DND-41 (cell line): ENCODE results near the gene CTAGE1.

Experiments
- ATAC-seq: fragments of 200-7000 bp; cut with Tn5 transposase; 3 replicates; pipeline ENCODE4 v1.9.1; 2021; ENCODE audit warnings: low read depth; ENCODE audit not compliant: insufficient read depth
- DNase-seq: peaks from one replicate; pipeline ENCODE4 v3.0.0-alpha.2; 2020
- H2AFZ ChIP-seq: 2 replicates; pipeline ENCODE4 v1.6.0; 2012; ENCODE audit warnings: low read depth, low read length
- H3K27ac ChIP-seq: 2 replicates; pipeline ENCODE4 v1.5.1; 2012; ENCODE audit warnings: low read length, inconsistent platforms
- H3K27me3 ChIP-seq: fragments of 200-600 bp; sonication (generic); 2 replicates; pipeline ENCODE4 v1.6.0; 2012; ENCODE audit warnings: low read length, mild to moderate bottlenecking, inconsistent platforms; ENCODE audit not compliant: insufficient read depth, poor library complexity
- H3K36me3 ChIP-seq: 2 replicates; pipeline ENCODE4 v1.5.1; 2012; ENCODE audit warnings: low read length, inconsistent platforms; ENCODE audit not compliant: insufficient read depth
- H3K4me1 ChIP-seq: 2 replicates; pipeline ENCODE4 v1.5.1; 2012; ENCODE audit warnings: mild to moderate bottlenecking, low read length; ENCODE audit not compliant: insufficient read depth
- H3K4me2 ChIP-seq: 2 replicates; pipeline ENCODE4 v1.6.0; 2012; ENCODE audit warnings: mild to moderate bottlenecking, moderate library complexity, low read length, inconsistent platforms; ENCODE audit not compliant: insufficient read depth
- H3K4me3 ChIP-seq, 2 experiments: fragments of 200-600 bp in 1 of 2; shearing (Covaris generic) in 1 of 2; 2 replicates each; pipeline ENCODE4 v1.5.1; 2012 to 2016; ENCODE audit warnings: inconsistent platforms in 2 of 2, low read length in 2 of 2, mild to moderate bottlenecking in 2 of 2, low read depth in 1 of 2, moderate library complexity in 1 of 2
- H3K79me2 ChIP-seq: 2 replicates; pipeline ENCODE4 v1.6.0; 2012; ENCODE audit warnings: low read length, inconsistent platforms; ENCODE audit not compliant: insufficient read depth
- H3K9ac ChIP-seq: 2 replicates; pipeline ENCODE4 v1.6.0; 2012; ENCODE audit warnings: low read depth, mild to moderate bottlenecking, inconsistent platforms, low read length, moderate library complexity
- H3K9me3 ChIP-seq: 2 replicates; pipeline ENCODE4 v1.5.1; 2012; ENCODE audit warnings: low read length, moderate library complexity, mild to moderate bottlenecking, inconsistent platforms; ENCODE audit not compliant: insufficient read depth, severe bottlenecking
- H4K20me1 ChIP-seq: 2 replicates; pipeline ENCODE4 v1.6.0; 2012; ENCODE audit warnings: low read length; ENCODE audit not compliant: insufficient read depth
- EZH2 ChIP-seq: IDR thresholded peaks from 3 replicates; pipeline ENCODE4 v1.6.1; 2012; ENCODE audit warnings: borderline replicate concordance, low read depth, mild to moderate bottlenecking, moderate library complexity, low read length, inconsistent platforms; ENCODE audit not compliant: severe bottlenecking
- TF ChIP-seq, protein P1 (sequence below): IDR thresholded peaks from 2 replicates; pipeline ENCODE4 v1.5.1; 2012; ENCODE audit warnings: borderline replicate concordance, low read length, moderate library complexity, mild to moderate bottlenecking; ENCODE audit not compliant: poor library complexity, severe bottlenecking; ENCODE audit errors: extremely low read depth

The CTAGE1 gene

GRCh38 chr18:22387787-22388186 is 29.9 kb downstream of the CTAGE1 start:
- Histone ChIP-seq H3K36me3 (no peaks in the 10 kb centered on the region), H3K79me2 (no peaks in the 10 kb centered on the region), H3K4me2 (no peak overlapping the region), H3K27me3 (no peaks in the 10 kb centered on the region), H4K20me1 (no peaks in the 10 kb centered on the region), H3K9me3 (no peaks in the 10 kb centered on the region), H3K4me3 (no peak overlapping the region), H2AFZ (no peak overlapping the region), H3K9ac (no peak overlapping the region), H3K4me1 (no peaks in the 10 kb centered on the region), H3K27ac (no peak overlapping the region)
- no peak for DNase-seq
- no peak for TF ChIP-seq EZH2
- TF ChIP-seq, protein P1, sequence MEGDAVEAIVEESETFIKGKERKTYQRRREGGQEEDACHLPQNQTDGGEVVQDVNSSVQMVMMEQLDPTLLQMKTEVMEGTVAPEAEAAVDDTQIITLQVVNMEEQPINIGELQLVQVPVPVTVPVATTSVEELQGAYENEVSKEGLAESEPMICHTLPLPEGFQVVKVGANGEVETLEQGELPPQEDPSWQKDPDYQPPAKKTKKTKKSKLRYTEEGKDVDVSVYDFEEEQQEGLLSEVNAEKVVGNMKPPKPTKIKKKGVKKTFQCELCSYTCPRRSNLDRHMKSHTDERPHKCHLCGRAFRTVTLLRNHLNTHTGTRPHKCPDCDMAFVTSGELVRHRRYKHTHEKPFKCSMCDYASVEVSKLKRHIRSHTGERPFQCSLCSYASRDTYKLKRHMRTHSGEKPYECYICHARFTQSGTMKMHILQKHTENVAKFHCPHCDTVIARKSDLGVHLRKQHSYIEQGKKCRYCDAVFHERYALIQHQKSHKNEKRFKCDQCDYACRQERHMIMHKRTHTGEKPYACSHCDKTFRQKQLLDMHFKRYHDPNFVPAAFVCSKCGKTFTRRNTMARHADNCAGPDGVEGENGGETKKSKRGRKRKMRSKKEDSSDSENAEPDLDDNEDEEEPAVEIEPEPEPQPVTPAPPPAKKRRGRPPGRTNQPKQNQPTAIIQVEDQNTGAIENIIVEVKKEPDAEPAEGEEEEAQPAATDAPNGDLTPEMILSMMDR: no peak
- no peak for ATAC-seq

GRCh38 chr18:22387364-22387763 is 30.4 kb downstream of the CTAGE1 start:
- Histone ChIP-seq H2AFZ (no peak overlapping the region), H4K20me1 (no peaks in the 10 kb centered on the region), H3K27me3 (no peaks in the 10 kb centered on the region), H3K79me2 (no peaks in the 10 kb centered on the region), H3K9ac (no peak overlapping the region), H3K4me1 (no peaks in the 10 kb centered on the region), H3K4me2 (no peak overlapping the region), H3K36me3 (no peaks in the 10 kb centered on the region), H3K4me3 (no peak overlapping the region), H3K9me3 (no peaks in the 10 kb centered on the region), H3K27ac (no peak overlapping the region)
- ATAC-seq: no peak
- DNase-seq: no peak
- no peak for TF ChIP-seq EZH2
- TF ChIP-seq, protein P1: no peak

DNA sequence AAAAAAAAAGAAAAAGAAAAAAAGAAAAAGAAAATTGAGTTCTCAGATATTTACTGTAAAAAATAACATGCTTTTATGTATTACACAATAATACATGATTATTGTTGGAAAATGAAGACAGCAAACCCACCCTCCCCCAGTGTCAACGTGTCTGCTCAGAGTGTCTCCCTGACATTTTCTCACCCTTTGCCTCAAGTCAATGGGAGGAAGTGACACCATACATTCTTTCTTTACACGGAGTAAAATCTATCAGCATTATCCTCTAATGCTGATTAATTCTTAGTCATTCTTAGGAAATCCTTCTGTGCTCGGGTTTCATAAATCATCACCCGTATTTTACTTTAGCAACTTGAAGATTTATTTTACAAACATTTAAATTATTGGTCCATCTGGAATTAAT is 32.0 kb downstream of the CTAGE1 start:
- no peak for TF ChIP-seq EZH2
- TF ChIP-seq, protein P1: no peak
- DNase-seq: no peak

GRCh38 chr18:22378672-22379282 is 38.9 kb downstream of the CTAGE1 start:
- TF ChIP-seq EZH2: no peak
- TF ChIP-seq, protein P1: peak; percentile 54
- no peak overlapping the region for H2AFZ ChIP-seq
- no peak overlapping the region for H3K9ac ChIP-seq
- H3K9me3 ChIP-seq: no peaks in the 10 kb centered on the region
- H4K20me1 ChIP-seq: no peaks in the 10 kb centered on the region
- DNase-seq (peak; percentile 7), ATAC-seq (peak; percentile 74; the same call in 2 of the 3 replicates)
- no peaks in the 10 kb centered on the region for H3K4me1 ChIP-seq
- H3K4me3 ChIP-seq: no peak overlapping the region
- H3K36me3 ChIP-seq: no peaks in the 10 kb centered on the region
- peaks cover 5% of the 10 kb centered on the region for H3K27me3 ChIP-seq
- H3K27ac ChIP-seq: no peak overlapping the region
- no peaks in the 10 kb centered on the region for H3K79me2 ChIP-seq
- no peak overlapping the region for H3K4me2 ChIP-seq

More for the DNA sequence above, 32.0 kb downstream of the CTAGE1 start:
- Histone ChIP-seq H3K4me3 (no peak overlapping the region), H3K27ac (no peak overlapping the region), H2AFZ (no peak overlapping the region), H3K9me3 (no peaks in the 10 kb centered on the region), H3K4me1 (no peaks in the 10 kb centered on the region), H3K9ac (no peak overlapping the region), H4K20me1 (no peaks in the 10 kb centered on the region), H3K79me2 (no peaks in the 10 kb centered on the region), H3K27me3 (no peaks in the 10 kb centered on the region), H3K4me2 (no peak overlapping the region), H3K36me3 (no peaks in the 10 kb centered on the region)
- no peak for ATAC-seq
